Measurements from ENCODE around the gene VAV2.

Gene VAV2

DNA sequence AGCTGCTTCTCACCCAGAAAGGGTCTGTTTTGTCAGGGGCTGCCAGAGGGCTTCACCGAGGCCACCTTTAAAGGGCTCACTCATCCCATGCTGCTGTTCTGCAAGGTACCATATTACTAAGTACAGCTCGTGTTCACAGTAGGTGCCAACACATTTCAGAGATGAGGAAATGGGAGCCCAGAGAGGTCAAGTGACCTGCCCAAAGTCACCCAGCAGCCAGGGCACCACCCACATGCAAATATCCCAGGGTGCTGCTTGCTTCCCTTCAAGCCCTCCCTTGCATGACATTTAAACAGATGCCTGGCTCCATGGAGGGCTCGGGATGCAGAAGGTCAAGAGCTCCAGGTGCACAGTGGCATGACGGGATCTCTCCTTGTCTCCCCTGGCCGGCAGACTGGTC, 130.4 kb downstream of the VAV2 start:
- TF ChIP-seq, protein P1, sequence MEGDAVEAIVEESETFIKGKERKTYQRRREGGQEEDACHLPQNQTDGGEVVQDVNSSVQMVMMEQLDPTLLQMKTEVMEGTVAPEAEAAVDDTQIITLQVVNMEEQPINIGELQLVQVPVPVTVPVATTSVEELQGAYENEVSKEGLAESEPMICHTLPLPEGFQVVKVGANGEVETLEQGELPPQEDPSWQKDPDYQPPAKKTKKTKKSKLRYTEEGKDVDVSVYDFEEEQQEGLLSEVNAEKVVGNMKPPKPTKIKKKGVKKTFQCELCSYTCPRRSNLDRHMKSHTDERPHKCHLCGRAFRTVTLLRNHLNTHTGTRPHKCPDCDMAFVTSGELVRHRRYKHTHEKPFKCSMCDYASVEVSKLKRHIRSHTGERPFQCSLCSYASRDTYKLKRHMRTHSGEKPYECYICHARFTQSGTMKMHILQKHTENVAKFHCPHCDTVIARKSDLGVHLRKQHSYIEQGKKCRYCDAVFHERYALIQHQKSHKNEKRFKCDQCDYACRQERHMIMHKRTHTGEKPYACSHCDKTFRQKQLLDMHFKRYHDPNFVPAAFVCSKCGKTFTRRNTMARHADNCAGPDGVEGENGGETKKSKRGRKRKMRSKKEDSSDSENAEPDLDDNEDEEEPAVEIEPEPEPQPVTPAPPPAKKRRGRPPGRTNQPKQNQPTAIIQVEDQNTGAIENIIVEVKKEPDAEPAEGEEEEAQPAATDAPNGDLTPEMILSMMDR (IDR thresholded peaks at IDR 0.05) = no peak

DNA sequence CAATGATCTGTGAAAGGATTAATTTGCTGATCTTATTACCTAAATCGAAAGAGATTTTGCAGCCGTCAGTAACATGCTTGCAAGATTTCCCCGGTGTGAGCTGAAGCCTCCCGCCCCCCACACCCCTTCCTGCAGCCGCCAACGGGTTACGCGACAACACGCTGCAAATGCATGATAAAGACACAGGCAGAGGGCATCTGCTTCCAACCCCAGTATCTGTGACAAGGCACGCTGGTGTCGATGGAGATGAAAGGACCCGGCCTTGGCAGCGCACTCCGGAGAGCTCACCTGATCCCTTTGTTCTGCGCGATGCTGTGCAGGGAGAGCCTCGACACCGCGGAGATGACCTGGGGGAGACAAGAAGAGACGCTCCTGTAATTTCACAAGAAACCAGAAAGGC, 131.0 kb downstream of the VAV2 start:
- TF ChIP-seq, protein P1 (IDR thresholded peaks at IDR 0.05) = no peak

- TF ChIP-seq, protein P1 (IDR thresholded peaks at IDR 0.05) = no peak
Measured at GRCh38 chr9:133858771-133859170, 133.4 kb downstream of the VAV2 start.

GRCh38 chr9:133857639-133858038, 134.5 kb downstream of the VAV2 start:
- TF ChIP-seq, protein P1 (IDR thresholded peaks at IDR 0.05) = no peak

- TF ChIP-seq, protein P1 (IDR thresholded peaks at IDR 0.05) = no peak
Measured at GRCh38 chr9:133856798-133857197, 135.3 kb downstream of the VAV2 start.

DNA sequence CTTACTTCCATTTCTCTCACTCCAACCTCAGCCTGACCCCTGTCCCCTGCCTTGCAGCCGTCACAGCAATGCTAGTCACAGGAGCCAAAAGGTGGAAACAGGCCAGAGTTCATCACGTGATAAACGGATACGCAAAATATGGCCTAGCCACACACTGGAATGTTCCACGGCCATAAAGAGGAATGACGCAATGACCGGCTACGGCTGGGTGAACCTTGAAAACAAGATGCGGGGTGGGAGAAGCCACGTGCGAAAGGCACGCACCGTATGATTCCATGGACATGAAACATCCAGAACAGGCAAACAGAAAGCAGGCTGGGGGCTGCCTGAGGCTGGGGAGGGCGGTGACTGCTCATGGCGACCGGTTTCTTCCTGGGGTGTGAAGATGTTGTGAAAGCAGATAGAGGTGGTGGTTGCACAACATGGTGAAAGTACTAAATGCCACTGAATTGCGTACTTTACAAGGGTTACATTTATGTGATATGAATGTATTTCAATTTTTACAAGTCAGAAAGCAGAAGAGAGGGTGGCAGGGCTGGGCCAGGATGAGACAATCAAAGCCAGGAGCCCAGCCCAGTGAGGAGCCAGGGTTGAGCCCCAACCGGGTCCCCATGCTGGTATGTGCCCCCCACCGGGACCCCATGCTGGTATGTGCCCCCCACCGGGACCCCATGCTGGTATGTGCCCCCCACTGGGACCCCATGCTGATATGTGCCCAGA, 136.2 kb downstream of the VAV2 start:
- TF ChIP-seq, protein P1 (IDR thresholded peaks at IDR 0.05) = no peak

DNA sequence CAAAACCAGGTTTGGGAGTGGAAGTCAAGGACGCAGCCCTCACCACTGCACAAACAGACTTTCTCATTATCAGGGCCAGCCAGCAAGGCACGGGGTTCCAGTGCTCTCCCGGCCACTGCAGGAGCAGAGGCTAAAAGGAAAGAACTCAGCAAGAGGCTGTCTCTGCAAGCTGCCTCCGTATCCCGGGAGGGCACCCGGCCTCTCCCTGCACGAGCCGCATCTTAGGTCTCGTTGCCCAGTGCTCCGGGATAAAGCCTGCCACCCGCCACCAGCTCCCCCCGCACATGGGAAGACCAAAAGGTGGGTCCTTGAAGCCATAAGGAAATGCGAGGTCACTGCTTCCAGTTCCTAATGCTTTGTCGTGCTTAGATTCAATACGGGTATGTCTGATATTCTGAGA, 136.8 kb downstream of the VAV2 start:
- TF ChIP-seq, protein P1 (IDR thresholded peaks at IDR 0.05) = no peak

DNA sequence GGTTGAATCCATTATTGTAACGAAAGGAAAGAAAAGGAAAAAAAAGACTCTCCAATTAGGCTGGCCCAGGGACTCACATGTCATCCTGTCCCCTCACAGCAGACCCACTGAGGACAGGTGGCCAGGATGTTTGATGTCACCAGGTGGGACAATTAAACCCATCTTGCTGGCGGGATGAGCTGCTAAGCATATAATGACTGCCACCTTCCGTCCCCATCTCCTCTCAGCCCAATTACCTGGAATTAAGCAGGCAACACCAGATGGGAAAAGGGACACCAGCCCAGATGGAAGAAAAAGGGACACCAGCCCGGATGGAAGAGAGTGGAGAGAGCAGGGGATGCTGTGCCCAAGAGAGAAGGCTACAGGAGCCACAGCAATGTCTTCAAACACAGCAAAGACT, 137.4 kb downstream of the VAV2 start:
- TF ChIP-seq, protein P1 (IDR thresholded peaks at IDR 0.05) = no peak
